K562 (cell line): ENCODE data around the gene KAZN. TPM values are rescaled to one million over a fixed set of nuclear protein-coding genes. Genes with fewer than 3 reads are reported as not detected.

Experiments
- ATAC-seq: fragments of 200-7000 bp; cut with Tn5 transposase; 3 replicates; pipeline ENCODE4 v1.9.1; 2020; ENCODE audit warnings: moderate library complexity
- BruUV-seq: library from RNA; stranded (reverse); fragments of 400-500 nt; replicated peaks from 2 replicates; lab custom pipeline; 2021; lab: Mats Ljungman, UMichigan
- CTCF ChIA-PET: fragments of 300-600 bp; formaldehyde crosslinking; extraction: SDS; loops from one replicate; lab custom pipeline; 2021; ENCODE audit warnings: low intra/inter-chr PET ratio; lab: Yijun Ruan, JAX
- POLR2A ChIA-PET: fragments of 300-600, 350-650 bp; sonication (Branson Sonifier 250); formaldehyde crosslinking; extraction: SDS; loops from one replicate; lab custom pipeline; 2021; ENCODE audit warnings: antibody characterized with exemption, inconsistent platforms; lab: Yijun Ruan, JAX
- DNase-seq, 4 experiments: peaks; one replicate each; pipeline versions ENCODE4 v3.0.0 to v3.0.0-alpha.2; 2011 to 2018; ENCODE audit warnings: low spot score in 3 of 4, mixed read lengths in 3 of 4; ENCODE audit errors: extremely low read depth in 1 of 4
- FAIRE-seq: peaks from 2 replicates; lab custom pipeline; 2011; peaks lifted over from hg19 to GRCh38; lab: Jason Lieb, UNC
- H2AFZ ChIP-seq: 2 replicates; pipeline ENCODE4 v1.6.0; 2011; ENCODE audit warnings: low read depth, low read length, control low read depth, inconsistent platforms
- H3K27ac ChIP-seq: fragments of 200-600 bp; 3 replicates; pipeline ENCODE4 v1.8.0; 2011; ENCODE audit warnings: low read depth, mild to moderate bottlenecking, control low read depth, inconsistent platforms, low read length, moderate library complexity, mixed read lengths; ENCODE audit errors: extremely low read depth
- H3K27me3 ChIP-seq, 2 experiments: fragments of 300-600 bp in 1 of 2; 2 replicates in 1 of 2; 3 replicates in 1 of 2; pipeline versions ENCODE4 v1.6.0 to v1.8.0; 2011; ENCODE audit warnings: inconsistent platforms in 2 of 2, low read length in 2 of 2, mild to moderate bottlenecking in 1 of 2, mixed read lengths in 1 of 2, moderate library complexity in 1 of 2; ENCODE audit not compliant: control insufficient read depth in 2 of 2, insufficient read depth in 2 of 2
- H3K36me3 ChIP-seq: fragments of 300-600 bp; 3 replicates; pipeline ENCODE4 v1.8.0; 2011; ENCODE audit warnings: mild to moderate bottlenecking, low read length, inconsistent platforms; ENCODE audit not compliant: control insufficient read depth, insufficient read depth
- H3K4me1 ChIP-seq, 2 experiments: fragments of 200-600 bp in 1 of 2; replicated peaks in 1 of 2; 2 replicates in 1 of 2; 3 replicates in 1 of 2; pipeline versions ENCODE4 v1.5.1 to v1.8.0; 2011; ENCODE audit warnings: inconsistent platforms in 2 of 2, low read length in 2 of 2, mild to moderate bottlenecking in 1 of 2, mixed read lengths in 1 of 2, moderate library complexity in 1 of 2; ENCODE audit not compliant: control insufficient read depth in 2 of 2, insufficient read depth in 2 of 2
- H3K4me2 ChIP-seq: 2 replicates; pipeline ENCODE4 v1.6.1; 2011; ENCODE audit warnings: low read length, control low read depth, inconsistent platforms, mixed read lengths; ENCODE audit not compliant: insufficient read depth
- H3K4me3 ChIP-seq: fragments of 200-600 bp; sonication (generic), shearing (Covaris generic); 2 replicates; pipeline ENCODE4 v1.5.1; 2016; ENCODE audit warnings: control low read depth, inconsistent platforms
- H3K79me2 ChIP-seq: fragments of 200-600 bp; 3 replicates; pipeline ENCODE4 v1.8.0; 2011; ENCODE audit warnings: low read length, inconsistent platforms; ENCODE audit not compliant: control insufficient read depth, insufficient read depth
- H3K9ac ChIP-seq, 2 experiments: 2 replicates each; pipeline versions ENCODE4 v1.6.0 to v1.6.1; 2011; ENCODE audit warnings: low read depth in 2 of 2, low read length in 2 of 2, control low read depth in 1 of 2, inconsistent platforms in 1 of 2, mild to moderate bottlenecking in 1 of 2, mixed read lengths in 1 of 2; ENCODE audit not compliant: insufficient read depth in 1 of 2
- H3K9me1 ChIP-seq: one replicate; pipeline ENCODE4 v1.6.0; 2011; ENCODE audit warnings: inconsistent platforms, mild to moderate bottlenecking, low read length, moderate library complexity; ENCODE audit not compliant: control insufficient read depth, insufficient read depth
- H3K9me3 ChIP-seq: replicated peaks from 2 replicates; pipeline ENCODE4 v1.5.1; 2011; ENCODE audit warnings: low read depth, low read length, inconsistent platforms; ENCODE audit not compliant: control insufficient read depth, insufficient read depth
- H4K20me1 ChIP-seq: replicated peaks from 2 replicates; pipeline ENCODE4 v1.6.1; 2011; ENCODE audit warnings: low read length, inconsistent platforms, mixed read lengths; ENCODE audit not compliant: control insufficient read depth, insufficient read depth
- BCOR ChIP-seq: fragments of 450-650 bp; IDR thresholded peaks from 2 replicates; pipeline ENCODE4 v1.6.1; 2016
- DIDO1 ChIP-seq: fragments of 450-650 bp; IDR thresholded peaks from 2 replicates; pipeline ENCODE4 v1.6.1; 2016; ENCODE audit warnings: low read depth, missing biosample characterization, missing genetic modification characterization
- FOXJ3 ChIP-seq: sonication (generic); formaldehyde crosslinking; IDR thresholded peaks from 2 replicates; pipeline ENCODE4 v1.4.0; 2020; ENCODE audit warnings: mild to moderate bottlenecking, missing genetic modification reagents
- KDM1A ChIP-seq, 2 experiments: fragments of 450-650 bp; IDR thresholded peaks; 2 replicates each; pipeline ENCODE4 v1.6.1; 2016; ENCODE audit warnings: mild to moderate bottlenecking in 2 of 2
- NFE2L1 ChIP-seq: fragments of 450-650 bp; IDR thresholded peaks from 2 replicates; pipeline ENCODE4 v1.6.1; 2016; ENCODE audit warnings: missing genetic modification characterization, low read depth, mild to moderate bottlenecking, missing compliant biosample characterization, moderate library complexity, borderline replicate concordance
- RBM25 ChIP-seq: fragments of 200-400 bp; formaldehyde crosslinking; IDR thresholded peaks from 2 replicates; pipeline ENCODE4 v1.6.1; 2018; ENCODE audit warnings: low read length, low read depth, moderate library complexity; ENCODE audit not compliant: severe bottlenecking
- ZFP36 ChIP-seq: fragments of 150-350 bp; IDR thresholded peaks from 2 replicates; pipeline ENCODE4 v1.6.1; 2018; ENCODE audit warnings: low read length, low read depth; ENCODE audit not compliant: partially characterized antibody
- WGBS: fragments of 100-300 bp; shearing (Covaris generic); methylation state at CpG from one replicate; pipeline ENCODE4 v1.1.6; 2016; ENCODE audit warnings: low coverage, mixed read lengths; ENCODE audit not compliant: insufficient coverage; ENCODE audit errors: missing lambda C conversion rate; 5-methylcytosine and 5-hydroxymethylcytosine counted together
- in situ Hi-C: fragments of 300-500 bp; cut with MboI; formaldehyde crosslinking; loops from 4 replicates; pipeline ENCODE4 v1.15.0; 2018; ENCODE audit warnings: inconsistent platforms, mixed read lengths
- intact Hi-C: fragments of 100-400 bp; cut with micrococcal nuclease; formaldehyde crosslinking; loops from 2 replicates; pipeline ENCODE4 v1.14.2; 2022
- polyA plus RNA-seq, 8 experiments: library from polyadenylated mRNA; depleted of rRNA in 4 of 8; stranded (reverse) in 5 of 8; unstranded in 3 of 8; fragments of >200 nt; fragmentation: Nextera tagmentation in 2 of 8; fragmentation: Illumina TruSeq in 1 of 8; extraction: Ambion mirVana in 2 of 8; extraction: Trizol in 1 of 8; gene quantifications; 2 replicates each; pipeline versions ENCODE4 v1.2.1 to v1.2.3, GENCODE V29; 2011 to 2014; ENCODE audit warnings: inconsistent platforms in 1 of 8, missing spikeins in 1 of 8
- total RNA-seq, 7 experiments: library from RNA; depleted of rRNA in 6 of 7; stranded (reverse); fragments of >200 nt in 6 of 7; fragmentation: Illumina TruSeq in 2 of 7; extraction: Trizol in 2 of 7; gene quantifications; 2 replicates each; pipeline versions ENCODE4 v1.2.1 to v1.2.3, GENCODE V29; 2011 to 2021; ENCODE audit warnings: low replicate concordance in 1 of 7
- TF ChIP-seq, protein P1 (sequence below): fragments of 450-650 bp; IDR thresholded peaks from 2 replicates; pipeline ENCODE4 v1.6.1; 2018; ENCODE audit not compliant: partially characterized antibody
- TF ChIP-seq, protein P2 (sequence below): fragments of 250-450 bp; sonication (Bioruptor Pico); IDR thresholded peaks from 2 replicates; pipeline ENCODE4 v1.4.0; 2020; ENCODE audit warnings: mild to moderate bottlenecking, moderate library complexity, borderline replicate concordance
- TF ChIP-seq, protein P3 (sequence below): sonication (generic); formaldehyde crosslinking; IDR thresholded peaks from 2 replicates; pipeline ENCODE4 v1.8.0; 2023; ENCODE audit warnings: mild to moderate bottlenecking, missing genetic modification reagents

The KAZN gene
- total and polyA plus RNA-seq, 9 of the 15 experiments (the other 6 are each of a cell fraction or from before 2014, with no cell fraction given), result 2.1 to 21.6 (median 5.4) TPM

DNA sequence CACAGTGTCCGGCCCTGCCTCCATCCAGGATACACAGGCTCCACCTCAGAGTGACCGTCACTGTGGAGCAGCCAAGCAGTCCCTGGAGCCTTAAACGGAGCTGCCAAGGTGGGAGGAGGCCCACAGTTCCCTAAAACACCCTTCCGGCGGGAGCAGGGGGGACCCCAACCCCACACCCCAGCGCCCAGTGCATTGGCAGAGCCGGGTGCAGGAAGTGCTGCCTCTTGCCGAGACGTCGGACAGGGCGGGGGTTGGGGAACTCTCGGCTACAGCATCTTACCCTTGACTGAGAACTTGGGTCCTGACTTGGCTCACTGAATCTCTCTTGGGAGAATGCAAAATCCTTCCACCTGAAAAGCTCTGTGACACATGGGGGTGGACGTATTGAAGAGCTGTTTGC lies 516.4 kb downstream of the KAZN start (continued):
- TF ChIP-seq FOXJ3 (CRISPR knock-in tag), result no peak
- TF ChIP-seq, protein P1, sequence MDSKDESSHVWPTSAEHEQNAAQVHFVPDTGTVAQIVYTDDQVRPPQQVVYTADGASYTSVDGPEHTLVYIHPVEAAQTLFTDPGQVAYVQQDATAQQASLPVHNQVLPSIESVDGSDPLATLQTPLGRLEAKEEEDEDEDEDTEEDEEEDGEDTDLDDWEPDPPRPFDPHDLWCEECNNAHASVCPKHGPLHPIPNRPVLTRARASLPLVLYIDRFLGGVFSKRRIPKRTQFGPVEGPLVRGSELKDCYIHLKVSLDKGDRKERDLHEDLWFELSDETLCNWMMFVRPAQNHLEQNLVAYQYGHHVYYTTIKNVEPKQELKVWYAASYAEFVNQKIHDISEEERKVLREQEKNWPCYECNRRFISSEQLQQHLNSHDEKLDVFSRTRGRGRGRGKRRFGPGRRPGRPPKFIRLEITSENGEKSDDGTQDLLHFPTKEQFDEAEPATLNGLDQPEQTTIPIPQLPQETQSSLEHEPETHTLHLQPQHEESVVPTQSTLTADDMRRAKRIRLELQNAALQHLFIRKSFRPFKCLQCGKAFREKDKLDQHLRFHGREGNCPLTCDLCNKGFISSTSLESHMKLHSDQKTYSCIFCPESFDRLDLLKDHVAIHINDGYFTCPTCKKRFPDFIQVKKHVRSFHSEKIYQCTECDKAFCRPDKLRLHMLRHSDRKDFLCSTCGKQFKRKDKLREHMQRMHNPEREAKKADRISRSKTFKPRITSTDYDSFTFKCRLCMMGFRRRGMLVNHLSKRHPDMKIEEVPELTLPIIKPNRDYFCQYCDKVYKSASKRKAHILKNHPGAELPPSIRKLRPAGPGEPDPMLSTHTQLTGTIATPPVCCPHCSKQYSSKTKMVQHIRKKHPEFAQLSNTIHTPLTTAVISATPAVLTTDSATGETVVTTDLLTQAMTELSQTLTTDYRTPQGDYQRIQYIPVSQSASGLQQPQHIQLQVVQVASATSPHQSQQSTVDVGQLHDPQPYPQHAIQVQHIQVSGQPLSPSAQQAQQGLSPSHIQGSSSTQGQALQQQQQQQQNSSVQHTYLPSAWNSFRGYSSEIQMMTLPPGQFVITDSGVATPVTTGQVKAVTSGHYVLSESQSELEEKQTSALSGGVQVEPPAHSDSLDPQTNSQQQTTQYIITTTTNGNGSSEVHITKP, result no peak

DNA sequence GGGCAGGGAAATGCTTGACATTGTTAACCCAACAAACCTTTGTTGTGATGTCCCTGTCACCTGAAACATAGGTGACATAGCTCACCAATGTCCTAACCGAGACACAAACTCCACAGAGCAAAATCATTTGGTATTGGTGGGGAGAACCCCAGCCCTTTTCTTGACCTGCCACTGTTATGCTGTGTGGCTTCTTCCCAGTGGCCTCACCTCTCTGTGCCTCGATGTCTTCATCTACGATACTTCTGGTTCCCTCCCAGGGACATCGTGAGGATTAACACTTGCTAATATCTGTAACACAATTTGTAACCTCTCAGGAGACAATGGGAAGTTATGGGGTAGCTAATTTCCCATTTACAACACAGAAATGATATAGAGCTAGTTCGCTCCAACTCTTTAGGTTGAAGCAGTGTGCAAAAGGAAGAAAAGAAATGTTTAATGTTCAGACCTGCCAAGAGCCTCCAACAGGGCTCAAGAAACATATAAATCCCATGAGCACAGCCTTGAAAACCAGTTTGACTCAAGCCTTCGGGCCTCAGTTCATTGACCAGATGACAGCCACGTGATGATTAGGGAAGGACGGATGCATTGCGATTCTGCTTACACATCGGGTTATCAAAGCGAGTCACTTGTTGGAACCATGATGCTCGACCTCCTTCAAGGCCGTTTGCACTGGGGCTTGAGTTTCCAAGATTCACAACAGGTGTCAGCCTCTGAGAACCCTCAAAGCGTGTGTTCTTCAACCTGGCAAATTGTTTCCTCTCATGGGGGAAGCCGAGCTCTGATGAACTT lies 517.3 kb downstream of the KAZN start:
- no peak overlapping the region for H2AFZ ChIP-seq
- intact Hi-C loops, result no loop called here
- TF ChIP-seq BCOR (peak; percentile 58; the same call in 1 of the 2 replicates), ZFP36 (peak; percentile 69), DIDO1 (tag) (no peak), RBM25 (peak; percentile 65), KDM1A (IDR thresholded peaks at IDR 0.05) (no peak), NFE2L1 (tag) (no peak)
- TF ChIP-seq, protein P2, sequence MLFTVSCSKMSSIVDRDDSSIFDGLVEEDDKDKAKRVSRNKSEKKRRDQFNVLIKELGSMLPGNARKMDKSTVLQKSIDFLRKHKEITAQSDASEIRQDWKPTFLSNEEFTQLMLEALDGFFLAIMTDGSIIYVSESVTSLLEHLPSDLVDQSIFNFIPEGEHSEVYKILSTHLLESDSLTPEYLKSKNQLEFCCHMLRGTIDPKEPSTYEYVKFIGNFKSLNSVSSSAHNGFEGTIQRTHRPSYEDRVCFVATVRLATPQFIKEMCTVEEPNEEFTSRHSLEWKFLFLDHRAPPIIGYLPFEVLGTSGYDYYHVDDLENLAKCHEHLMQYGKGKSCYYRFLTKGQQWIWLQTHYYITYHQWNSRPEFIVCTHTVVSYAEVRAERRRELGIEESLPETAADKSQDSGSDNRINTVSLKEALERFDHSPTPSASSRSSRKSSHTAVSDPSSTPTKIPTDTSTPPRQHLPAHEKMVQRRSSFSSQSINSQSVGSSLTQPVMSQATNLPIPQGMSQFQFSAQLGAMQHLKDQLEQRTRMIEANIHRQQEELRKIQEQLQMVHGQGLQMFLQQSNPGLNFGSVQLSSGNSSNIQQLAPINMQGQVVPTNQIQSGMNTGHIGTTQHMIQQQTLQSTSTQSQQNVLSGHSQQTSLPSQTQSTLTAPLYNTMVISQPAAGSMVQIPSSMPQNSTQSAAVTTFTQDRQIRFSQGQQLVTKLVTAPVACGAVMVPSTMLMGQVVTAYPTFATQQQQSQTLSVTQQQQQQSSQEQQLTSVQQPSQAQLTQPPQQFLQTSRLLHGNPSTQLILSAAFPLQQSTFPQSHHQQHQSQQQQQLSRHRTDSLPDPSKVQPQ (CRISPR knock-in tag), result no peak
- TF ChIP-seq, protein P3, sequence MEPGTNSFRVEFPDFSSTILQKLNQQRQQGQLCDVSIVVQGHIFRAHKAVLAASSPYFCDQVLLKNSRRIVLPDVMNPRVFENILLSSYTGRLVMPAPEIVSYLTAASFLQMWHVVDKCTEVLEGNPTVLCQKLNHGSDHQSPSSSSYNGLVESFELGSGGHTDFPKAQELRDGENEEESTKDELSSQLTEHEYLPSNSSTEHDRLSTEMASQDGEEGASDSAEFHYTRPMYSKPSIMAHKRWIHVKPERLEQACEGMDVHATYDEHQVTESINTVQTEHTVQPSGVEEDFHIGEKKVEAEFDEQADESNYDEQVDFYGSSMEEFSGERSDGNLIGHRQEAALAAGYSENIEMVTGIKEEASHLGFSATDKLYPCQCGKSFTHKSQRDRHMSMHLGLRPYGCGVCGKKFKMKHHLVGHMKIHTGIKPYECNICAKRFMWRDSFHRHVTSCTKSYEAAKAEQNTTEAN (CRISPR knock-in tag), result no peak
- no peaks in the 10 kb centered on the region for H3K9me3 ChIP-seq
- H3K9me1 ChIP-seq, result no peaks in the 10 kb centered on the region
- H3K4me2 ChIP-seq, result no peak overlapping the region
- no TSS peak for BruUV-seq
- CTCF ChIA-PET, result interaction anchor here (0.7 kb wide), 1 partner anchor 13 kb away, joined by 3 read pairs; no protein-coding TSS in a partner anchor
- no peak for ATAC-seq
- POLR2A ChIA-PET, result interaction anchor here (0.6 to 1.6 kb wide), 4 partner anchors 11 to 357 kb away, joined by 3 to 6 read pairs (median 5); no protein-coding TSS in a partner anchor
- 1% methylated on average over 15 of the region's 15 CpGs for WGBS
- H4K20me1 ChIP-seq, result peaks cover 9% of the 10 kb centered on the region
- no peaks in the 10 kb centered on the region for H3K4me1 ChIP-seq
- no peaks in the 10 kb centered on the region for H3K36me3 ChIP-seq
- H3K4me3 ChIP-seq, result no peak overlapping the region
- H3K79me2 ChIP-seq, result no peaks in the 10 kb centered on the region
- FAIRE-seq, result no peak
- in situ Hi-C loops, result no loop called here
- H3K27ac ChIP-seq, result no peak overlapping the region
- no peak for DNase-seq
- H3K9ac ChIP-seq, result no peak overlapping the region
- H3K27me3 ChIP-seq, result peaks cover 49 to 79% of the 10 kb centered on the region in 2 experiments
